Measurements from ENCODE around the gene CSNK1G2.

CSNK1G2 gene

DNA sequence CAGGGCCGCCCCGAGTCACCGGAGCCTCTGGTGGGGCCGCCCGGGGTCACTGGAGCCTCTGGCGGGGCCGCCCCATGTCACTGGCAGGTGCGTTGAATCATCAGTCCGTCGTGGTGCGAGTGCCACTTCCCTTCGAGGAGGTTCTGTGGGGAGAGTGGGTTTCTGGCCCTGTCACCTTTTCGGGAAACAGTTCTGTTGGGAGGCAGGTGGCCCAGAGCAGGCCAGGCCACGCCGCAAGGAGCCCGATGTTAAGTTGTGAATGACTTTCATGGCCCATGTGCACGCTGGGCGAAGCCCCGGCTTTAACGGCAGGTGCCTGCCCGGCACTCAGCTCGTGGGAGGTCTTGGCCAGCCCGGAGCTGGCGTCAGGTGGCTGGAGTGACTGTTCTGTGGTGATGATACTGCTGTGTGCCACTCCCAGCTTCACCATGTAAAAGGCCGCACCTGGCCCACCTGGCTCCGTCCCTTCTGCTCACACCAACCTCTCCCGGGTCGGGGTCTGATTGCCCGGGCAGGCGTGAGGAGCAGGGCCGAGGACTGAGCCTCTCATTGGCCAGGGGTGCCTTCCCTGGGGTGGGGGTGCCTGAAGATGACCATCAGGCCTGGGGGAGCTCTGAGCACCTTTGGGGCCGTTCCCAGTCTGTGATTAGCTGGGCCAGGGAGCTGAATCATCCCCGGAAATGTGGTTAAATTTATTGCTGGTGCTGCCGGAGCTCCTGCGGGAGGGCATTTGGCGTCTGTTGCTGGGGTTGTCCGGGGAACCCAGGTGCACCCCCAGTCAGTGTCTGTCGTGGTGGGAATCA is 29.2 kb downstream of the CSNK1G2 start:
- no peak overlapping the region for H3K27ac ChIP-seq (ENCODE audit: insufficient read depth in 1 of 2, low read depth in 1 of 2, low read length in 2 of 2, poor library complexity in 1 of 2, severe bottlenecking in 2 of 2)
- H3K27me3 ChIP-seq (replicated peaks in 2 of 5; ENCODE audit: control insufficient read depth in 4 of 5, insufficient read depth in 5 of 5, low read length in 4 of 5), result no peaks in the 10 kb centered on the region
- CTCF ChIA-PET, result interaction anchor here (0.7 to 1.2 kb wide), 3 partner anchors 18 to 40 kb away, joined by 3 to 4 read pairs (median 3); no protein-coding TSS in a partner anchor
- peaks cover 7 to 65% (median 30%) of the 10 kb centered on the region in 4 experiments for H3K36me3 ChIP-seq (ENCODE audit: control insufficient read depth in 4 of 4, insufficient read depth in 4 of 4, low read length in 3 of 4)
- no peaks in the 10 kb centered on the region for H3K9me3 ChIP-seq (ENCODE audit: control extremely low read depth in 1 of 5, control insufficient read depth in 4 of 5, insufficient read depth in 2 of 5, low read depth in 1 of 5, low read length in 4 of 5)
- H3K4me1 ChIP-seq (ENCODE audit: control extremely low read depth in 1 of 4, control insufficient read depth in 4 of 4, insufficient read depth in 4 of 4, low read length in 3 of 4), result peaks cover 0 to 4% (median 0%) of the 10 kb centered on the region in 4 experiments
- DNase-seq, result no peak
- H3K4me3 ChIP-seq (ENCODE audit: control insufficient read depth in 1 of 7, extremely low read depth in 1 of 7, insufficient read depth in 4 of 7, low read depth in 2 of 7, low read length in 6 of 7), result no peak overlapping the region
- 92% methylated on average over 28 of the region's 38 CpGs for WGBS (ENCODE audit: insufficient coverage)
- POLR2A ChIA-PET, result interaction anchor here (0.6 kb wide), 2 partner anchors 18 to 51 kb away, joined by 3 read pairs; no protein-coding TSS in a partner anchor

DNA sequence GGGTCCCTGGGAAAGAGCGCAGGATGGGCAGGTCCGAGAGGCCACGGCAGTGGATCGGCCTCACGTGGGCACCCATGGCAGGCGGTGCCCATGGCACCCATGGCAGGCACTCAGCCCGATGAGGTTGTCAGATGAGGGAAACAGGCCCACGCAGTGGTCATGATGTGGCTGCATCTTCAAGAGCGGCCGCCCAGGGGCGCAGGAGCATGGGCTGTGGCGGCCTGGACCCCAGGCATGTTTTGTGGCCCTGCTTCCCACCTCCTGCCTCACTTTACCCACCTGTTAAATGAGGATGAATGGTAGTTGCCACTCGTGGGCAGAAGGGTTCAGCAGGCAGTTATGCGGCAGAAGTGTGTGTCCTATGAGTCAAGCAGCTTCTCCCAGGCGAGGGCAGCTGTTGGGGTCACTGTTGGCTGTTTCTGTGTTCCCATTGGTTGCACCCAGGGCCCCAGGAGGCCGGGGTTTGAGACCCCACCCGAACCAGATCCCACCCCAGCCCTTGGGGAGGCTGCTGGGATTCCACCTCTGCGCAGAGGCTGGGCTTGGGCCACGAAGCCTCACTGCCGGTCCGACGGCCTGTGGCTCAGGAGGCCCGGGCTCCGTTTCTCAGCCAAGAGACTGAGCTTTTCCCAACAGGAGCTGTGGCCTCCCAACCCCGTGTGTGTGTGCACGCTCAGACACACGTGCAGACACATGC is 30.0 kb downstream of the CSNK1G2 start:
- Histone ChIP-seq H3K4me3 (ENCODE audit: control insufficient read depth in 1 of 7, extremely low read depth in 1 of 7, insufficient read depth in 4 of 7, low read depth in 2 of 7, low read length in 6 of 7) (no peak overlapping the region), H3K27me3 (replicated peaks in 2 of 5; ENCODE audit: control insufficient read depth in 4 of 5, insufficient read depth in 5 of 5, low read length in 4 of 5) (no peaks in the 10 kb centered on the region), H3K36me3 (ENCODE audit: control insufficient read depth in 4 of 4, insufficient read depth in 4 of 4, low read length in 3 of 4) (peaks cover 8 to 71% (median 33%) of the 10 kb centered on the region in 4 experiments), H3K9me3 (ENCODE audit: control extremely low read depth in 1 of 5, control insufficient read depth in 4 of 5, insufficient read depth in 2 of 5, low read depth in 1 of 5, low read length in 4 of 5) (no peaks in the 10 kb centered on the region), H3K27ac (ENCODE audit: insufficient read depth in 1 of 2, low read depth in 1 of 2, low read length in 2 of 2, poor library complexity in 1 of 2, severe bottlenecking in 2 of 2) (no peak overlapping the region), H3K4me1 (ENCODE audit: control extremely low read depth in 1 of 4, control insufficient read depth in 4 of 4, insufficient read depth in 4 of 4, low read length in 3 of 4) (peaks cover 0 to 4% (median 0%) of the 10 kb centered on the region in 4 experiments)
- ChIA-PET CTCF (interaction anchor here (0.7 to 1.1 kb wide), 2 partner anchors 29 to 41 kb away, joined by 3 read pairs; no protein-coding TSS in a partner anchor), POLR2A (no interaction called here)
- no peak for DNase-seq
- WGBS (ENCODE audit: insufficient coverage), result 95% methylated on average over 26 of the region's 27 CpGs

DNA sequence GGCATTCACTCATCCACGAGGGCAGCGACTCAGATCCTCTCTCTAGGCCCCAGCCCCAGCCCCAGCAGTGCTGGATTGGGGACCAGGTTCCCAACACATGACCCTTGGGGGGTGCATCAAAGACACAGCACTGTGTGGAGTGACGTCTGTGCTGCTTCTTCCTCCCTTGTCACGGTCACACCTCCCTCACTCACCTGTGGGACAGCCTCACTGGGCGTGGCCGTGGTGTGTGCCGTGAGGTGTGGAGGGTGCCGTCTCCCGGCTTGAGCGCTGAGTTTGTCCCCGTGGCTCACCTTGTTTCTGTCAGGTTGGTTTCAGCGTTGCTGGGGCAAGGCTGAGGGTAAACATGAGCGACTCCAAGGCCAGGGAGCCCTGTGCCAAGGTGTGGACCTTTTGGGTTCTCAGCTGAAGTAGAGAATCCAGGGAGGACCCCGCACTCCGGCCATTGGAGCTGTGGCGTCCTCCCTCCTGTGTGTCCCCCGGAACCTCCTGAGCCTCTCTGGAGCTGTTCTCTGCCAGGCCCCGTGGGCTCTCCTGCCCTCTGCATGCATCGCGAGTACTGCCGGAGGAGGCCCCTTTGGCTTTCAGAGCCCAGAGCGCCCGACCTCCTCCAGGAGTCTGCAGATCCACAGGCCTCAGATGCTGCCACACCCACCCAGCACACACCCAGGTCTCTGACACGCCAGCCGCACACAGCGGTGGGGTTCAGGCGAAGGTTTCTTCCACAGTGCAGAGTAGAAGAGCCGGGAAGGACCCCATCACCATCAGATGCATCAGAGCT is 33.6 kb downstream of the CSNK1G2 start:
- CTCF ChIA-PET, result interaction anchor here (1.0 to 1.3 kb wide), 2 partner anchors 9 to 32 kb away, joined by 3 to 4 read pairs; no protein-coding TSS in a partner anchor
- POLR2A ChIA-PET, result no interaction called here
- H3K27me3 ChIP-seq (replicated peaks in 2 of 5; ENCODE audit: control insufficient read depth in 4 of 5, insufficient read depth in 5 of 5, low read length in 4 of 5), result no peaks in the 10 kb centered on the region
- 96% methylated on average over 19 of the region's 28 CpGs for WGBS (ENCODE audit: insufficient coverage)
- no peaks in the 10 kb centered on the region for H3K4me1 ChIP-seq (ENCODE audit: control extremely low read depth in 1 of 4, control insufficient read depth in 4 of 4, insufficient read depth in 4 of 4, low read length in 3 of 4)
- H3K36me3 ChIP-seq (ENCODE audit: control insufficient read depth in 4 of 4, insufficient read depth in 4 of 4, low read length in 3 of 4), result peaks cover 6 to 70% (median 43%) of the 10 kb centered on the region in 4 experiments
- H3K4me3 ChIP-seq (ENCODE audit: control insufficient read depth in 1 of 7, extremely low read depth in 1 of 7, insufficient read depth in 4 of 7, low read depth in 2 of 7, low read length in 6 of 7), result no peak overlapping the region
- H3K9me3 ChIP-seq (ENCODE audit: control extremely low read depth in 1 of 5, control insufficient read depth in 4 of 5, insufficient read depth in 2 of 5, low read depth in 1 of 5, low read length in 4 of 5), result no peaks in the 10 kb centered on the region
- no peak for DNase-seq
- no peak overlapping the region for H3K27ac ChIP-seq (ENCODE audit: insufficient read depth in 1 of 2, low read depth in 1 of 2, low read length in 2 of 2, poor library complexity in 1 of 2, severe bottlenecking in 2 of 2)

DNA sequence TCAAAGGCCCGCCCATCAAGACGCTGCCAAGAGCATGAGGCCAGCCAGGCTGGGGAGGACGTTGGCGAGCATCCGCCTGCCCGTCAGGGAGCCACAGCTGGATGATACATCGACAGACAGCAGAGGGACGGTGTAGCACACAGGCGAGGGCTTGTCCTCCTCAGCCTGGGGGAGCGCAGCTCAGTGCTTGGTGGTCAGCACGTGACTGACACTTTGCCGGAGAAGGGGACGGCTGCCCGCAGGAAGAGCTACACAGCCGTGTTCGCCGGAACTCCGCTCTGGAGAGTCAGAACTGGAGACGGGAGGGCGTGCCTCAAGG is 34.1 kb downstream of the CSNK1G2 start:
- Histone ChIP-seq H3K27ac (ENCODE audit: insufficient read depth in 1 of 2, low read depth in 1 of 2, low read length in 2 of 2, poor library complexity in 1 of 2, severe bottlenecking in 2 of 2) (no peak overlapping the region), H3K9me3 (ENCODE audit: control extremely low read depth in 1 of 5, control insufficient read depth in 4 of 5, insufficient read depth in 2 of 5, low read depth in 1 of 5, low read length in 4 of 5) (no peaks in the 10 kb centered on the region), H3K4me1 (ENCODE audit: control extremely low read depth in 1 of 4, control insufficient read depth in 4 of 4, insufficient read depth in 4 of 4, low read length in 3 of 4) (no peaks in the 10 kb centered on the region), H3K27me3 (replicated peaks in 2 of 5; ENCODE audit: control insufficient read depth in 4 of 5, insufficient read depth in 5 of 5, low read length in 4 of 5) (no peaks in the 10 kb centered on the region), H3K4me3 (ENCODE audit: control insufficient read depth in 1 of 7, extremely low read depth in 1 of 7, insufficient read depth in 4 of 7, low read depth in 2 of 7, low read length in 6 of 7) (no peak overlapping the region), H3K36me3 (ENCODE audit: control insufficient read depth in 4 of 4, insufficient read depth in 4 of 4, low read length in 3 of 4) (peaks cover 6 to 70% (median 43%) of the 10 kb centered on the region in 4 experiments)
- ChIA-PET POLR2A (no interaction called here), CTCF (interaction anchor here (1.0 to 1.3 kb wide), 2 partner anchors 9 to 31 kb away, joined by 3 to 4 read pairs; no protein-coding TSS in a partner anchor)
- no peak for DNase-seq
- WGBS (ENCODE audit: insufficient coverage), result 93% methylated on average over 20 of the region's 20 CpGs

DNA sequence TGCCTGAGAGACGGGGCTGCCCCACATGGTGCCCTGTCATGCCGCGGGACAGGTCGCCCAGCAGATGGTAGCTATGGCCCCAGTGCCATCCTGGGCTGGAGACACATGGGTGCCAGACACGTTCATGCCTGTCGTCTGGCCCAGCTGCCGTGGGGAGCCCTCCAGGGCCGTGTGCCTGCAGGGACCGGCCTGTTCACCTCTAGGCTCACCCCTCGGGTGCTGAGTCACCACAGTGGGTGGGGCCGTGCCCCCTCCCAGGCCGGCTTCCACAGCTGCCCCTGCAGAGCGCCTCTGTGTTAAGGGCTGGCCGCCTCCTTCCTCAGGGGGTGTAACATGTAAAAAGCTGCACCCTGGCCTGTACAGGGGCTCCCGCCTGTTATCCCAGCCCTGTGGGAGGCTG is 36.1 kb downstream of the CSNK1G2 start:
- 93% methylated on average over 14 of the region's 15 CpGs for WGBS (ENCODE audit: insufficient coverage)
- H3K9me3 ChIP-seq (ENCODE audit: control extremely low read depth in 1 of 5, control insufficient read depth in 4 of 5, insufficient read depth in 2 of 5, low read depth in 1 of 5, low read length in 4 of 5), result no peaks in the 10 kb centered on the region
- H3K27me3 ChIP-seq (replicated peaks in 2 of 5; ENCODE audit: control insufficient read depth in 4 of 5, insufficient read depth in 5 of 5, low read length in 4 of 5), result no peaks in the 10 kb centered on the region
- H3K27ac ChIP-seq (ENCODE audit: insufficient read depth in 1 of 2, low read depth in 1 of 2, low read length in 2 of 2, poor library complexity in 1 of 2, severe bottlenecking in 2 of 2), result no peak overlapping the region
- POLR2A ChIA-PET, result no interaction called here
- H3K4me3 ChIP-seq (ENCODE audit: control insufficient read depth in 1 of 7, extremely low read depth in 1 of 7, insufficient read depth in 4 of 7, low read depth in 2 of 7, low read length in 6 of 7), result no peak overlapping the region
- DNase-seq, result no peak
- H3K4me1 ChIP-seq (ENCODE audit: control extremely low read depth in 1 of 4, control insufficient read depth in 4 of 4, insufficient read depth in 4 of 4, low read length in 3 of 4), result no peaks in the 10 kb centered on the region
- peaks cover 15 to 73% (median 45%) of the 10 kb centered on the region in 4 experiments for H3K36me3 ChIP-seq (ENCODE audit: control insufficient read depth in 4 of 4, insufficient read depth in 4 of 4, low read length in 3 of 4)
- CTCF ChIA-PET, result interaction anchor here (0.7 kb wide), 1 partner anchor 29 kb away, joined by 4 read pairs; no protein-coding TSS in a partner anchor

DNA sequence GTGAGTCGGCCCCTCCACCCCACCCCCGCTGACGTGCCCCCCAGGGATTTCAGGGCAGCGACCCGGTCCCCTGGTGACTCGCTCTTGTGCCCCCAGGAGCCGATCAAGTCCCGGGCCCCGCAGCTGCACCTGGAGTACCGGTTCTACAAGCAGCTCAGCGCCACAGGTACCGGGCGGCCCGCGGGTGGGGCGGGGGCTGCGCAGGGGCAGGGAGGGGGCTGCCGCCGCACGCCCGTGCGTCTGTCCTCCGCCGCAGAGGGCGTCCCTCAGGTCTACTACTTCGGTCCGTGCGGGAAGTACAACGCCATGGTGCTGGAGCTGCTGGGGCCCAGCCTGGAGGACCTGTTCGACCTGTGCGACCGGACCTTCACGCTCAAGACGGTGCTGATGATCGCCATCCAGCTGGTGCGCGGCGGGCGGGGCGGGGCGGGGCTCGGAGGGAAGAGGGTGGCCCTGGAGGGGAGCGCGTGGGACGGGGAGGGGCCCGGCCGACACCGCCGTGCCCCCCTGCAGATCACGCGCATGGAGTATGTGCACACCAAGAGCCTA is 37.4 kb downstream of the CSNK1G2 start:
- no peaks in the 10 kb centered on the region for H3K27me3 ChIP-seq (replicated peaks in 2 of 5; ENCODE audit: control insufficient read depth in 4 of 5, insufficient read depth in 5 of 5, low read length in 4 of 5)
- CTCF ChIA-PET, result no interaction called here
- peaks cover 15 to 79% (median 50%) of the 10 kb centered on the region in 4 experiments for H3K36me3 ChIP-seq (ENCODE audit: control insufficient read depth in 4 of 4, insufficient read depth in 4 of 4, low read length in 3 of 4)
- no peak overlapping the region for H3K4me3 ChIP-seq (ENCODE audit: control insufficient read depth in 1 of 7, extremely low read depth in 1 of 7, insufficient read depth in 4 of 7, low read depth in 2 of 7, low read length in 6 of 7)
- H3K9me3 ChIP-seq (ENCODE audit: control extremely low read depth in 1 of 5, control insufficient read depth in 4 of 5, insufficient read depth in 2 of 5, low read depth in 1 of 5, low read length in 4 of 5), result no peaks in the 10 kb centered on the region
- H3K27ac ChIP-seq (ENCODE audit: insufficient read depth in 1 of 2, low read depth in 1 of 2, low read length in 2 of 2, poor library complexity in 1 of 2, severe bottlenecking in 2 of 2), result no peak overlapping the region
- no peak for DNase-seq
- no peaks in the 10 kb centered on the region for H3K4me1 ChIP-seq (ENCODE audit: control extremely low read depth in 1 of 4, control insufficient read depth in 4 of 4, insufficient read depth in 4 of 4, low read length in 3 of 4)
- POLR2A ChIA-PET, result no interaction called here
- 97% methylated on average over 49 of the region's 51 CpGs for WGBS (ENCODE audit: insufficient coverage)
